ENCODE data around the gene EEF2K.
A peak's percentile ranks its signal among the peaks of the same experiment; 100 is the strongest.
"Not testable (repeated sequence)": the region's sequence is repeated elsewhere in the genome, so short reads cannot be mapped to it uniquely, and the experiment has no call there.

EEF2K gene

DNA sequence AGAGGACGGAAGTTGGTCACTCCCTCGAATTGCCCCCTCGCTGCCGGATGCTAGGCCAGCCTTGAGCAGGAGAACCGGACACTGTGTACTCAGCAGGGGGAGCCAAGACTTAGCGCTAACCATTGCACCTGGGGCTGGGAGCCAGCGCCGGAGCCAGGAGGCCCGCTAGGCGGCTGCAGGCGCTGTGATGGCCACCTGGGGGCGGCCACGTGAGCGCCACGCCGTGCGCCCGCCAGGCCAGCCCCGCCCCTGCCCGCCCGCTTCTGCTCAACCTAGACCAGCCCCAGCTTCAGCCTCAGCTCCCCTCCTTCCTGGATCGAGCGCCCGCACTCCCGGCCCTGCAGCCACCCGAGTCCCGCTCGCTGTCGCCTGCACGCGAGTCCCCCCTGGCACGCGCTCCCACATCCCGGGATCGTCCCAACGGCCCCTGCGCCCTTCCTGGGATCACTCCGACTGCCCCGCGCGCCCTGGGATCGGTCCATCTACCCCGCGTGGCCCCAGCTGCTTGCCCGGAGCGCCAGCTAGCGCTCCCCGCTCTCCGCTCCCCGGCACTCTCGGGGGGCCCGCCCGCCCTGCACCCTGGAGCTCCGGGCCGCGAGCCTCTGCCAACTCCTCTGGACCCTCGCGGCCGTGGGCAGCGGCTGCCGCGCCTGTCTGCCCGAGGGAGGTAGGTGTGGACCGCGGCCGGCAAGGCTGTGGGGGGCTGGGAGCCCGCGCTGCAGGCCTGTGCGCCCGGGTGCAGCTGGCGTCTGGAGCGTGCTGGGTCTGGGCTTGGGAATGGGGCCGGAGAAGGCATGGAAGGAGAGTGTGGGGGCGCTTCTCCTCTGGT is at the start of gene EEF2K:
EEF2K (plus strand) TSS at position 266 of the 829 bp plus-strand sequence. CDS start 19,452 bp downstream, outside the sequence.
- DNase-seq (ENCODE audit: low read depth in 2 of 2), result peak; percentile 78 to 82

DNA sequence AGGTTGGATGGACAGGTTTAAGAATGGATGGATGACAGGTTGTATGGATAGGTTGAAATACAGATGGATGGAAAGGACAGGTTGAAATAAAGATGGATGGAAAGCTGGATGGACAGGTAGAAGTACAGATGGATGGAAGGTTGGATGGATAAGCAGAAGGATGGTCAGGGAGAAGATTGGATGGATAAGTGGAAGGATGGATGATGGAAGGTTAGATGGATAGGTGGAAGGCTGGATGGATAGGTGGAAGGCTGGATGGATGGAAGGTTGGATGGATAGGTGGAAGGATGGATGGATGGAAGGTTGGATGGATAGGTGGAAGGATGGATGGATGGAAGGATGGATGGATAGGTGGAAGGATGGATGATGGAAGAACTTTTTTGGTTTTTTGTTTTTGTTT is 44.7 kb upstream of the EEF2K start:
- DNase-seq (ENCODE audit: low read depth in 2 of 2), result no peak

DNA sequence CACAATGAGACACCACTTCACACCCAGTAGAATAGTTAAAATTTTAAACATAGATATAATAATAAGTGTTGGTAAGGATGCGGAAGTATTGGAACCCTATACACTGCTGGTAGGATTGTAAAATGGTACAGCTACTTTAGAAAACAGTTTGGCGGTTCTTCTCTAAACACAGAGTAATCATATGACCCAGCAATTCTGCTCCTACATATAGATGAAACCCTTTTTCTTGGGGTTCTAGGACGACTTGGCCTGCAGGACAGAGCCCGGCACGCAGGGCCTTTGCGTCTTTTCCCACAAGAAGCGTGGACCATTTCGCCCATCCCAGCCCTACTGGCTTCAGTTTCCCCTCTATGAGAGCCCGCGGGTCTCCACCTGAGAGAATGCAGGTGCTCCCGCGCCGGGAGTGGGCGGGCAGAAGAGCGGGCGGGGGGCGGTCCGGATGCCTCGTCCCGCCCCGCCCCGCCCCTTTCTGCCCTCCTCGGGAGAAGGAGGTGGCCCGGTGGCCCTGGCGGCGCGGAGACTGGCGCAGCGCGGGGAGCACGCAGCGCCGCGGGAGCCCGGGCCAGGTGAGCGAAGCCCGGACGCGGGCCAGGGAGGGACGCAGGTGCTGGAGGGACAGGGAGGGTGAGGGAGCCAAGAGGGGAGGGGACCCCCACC is 44.0 kb upstream of the EEF2K start, which contains the start of gene SDR42E2:
SDR42E2 (plus strand) TSS at position 508 of the 657 bp plus-strand sequence. CDS start 3,077 bp downstream, outside the sequence.
- no peak for DNase-seq (ENCODE audit: low read depth in 2 of 2)

DNA sequence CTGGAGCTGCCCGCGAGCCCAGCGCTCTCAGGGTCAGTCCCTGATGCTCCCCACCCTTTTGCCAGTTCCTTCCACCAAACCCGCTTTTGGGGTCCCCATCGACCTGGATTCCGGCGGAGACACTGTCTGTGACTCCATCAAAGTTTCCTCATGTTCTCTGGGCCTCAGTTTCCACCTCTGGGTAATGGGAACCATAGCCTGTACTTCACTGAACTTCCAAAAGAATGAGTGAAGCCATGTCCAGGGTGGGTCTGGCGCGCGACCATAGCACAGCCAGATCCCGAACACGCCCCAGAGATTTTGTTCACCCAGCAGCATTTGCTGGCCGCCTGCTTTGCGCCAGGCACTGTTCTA is 43.4 kb upstream of the EEF2K start:
- no peak for DNase-seq (ENCODE audit: low read depth in 2 of 2)

DNA sequence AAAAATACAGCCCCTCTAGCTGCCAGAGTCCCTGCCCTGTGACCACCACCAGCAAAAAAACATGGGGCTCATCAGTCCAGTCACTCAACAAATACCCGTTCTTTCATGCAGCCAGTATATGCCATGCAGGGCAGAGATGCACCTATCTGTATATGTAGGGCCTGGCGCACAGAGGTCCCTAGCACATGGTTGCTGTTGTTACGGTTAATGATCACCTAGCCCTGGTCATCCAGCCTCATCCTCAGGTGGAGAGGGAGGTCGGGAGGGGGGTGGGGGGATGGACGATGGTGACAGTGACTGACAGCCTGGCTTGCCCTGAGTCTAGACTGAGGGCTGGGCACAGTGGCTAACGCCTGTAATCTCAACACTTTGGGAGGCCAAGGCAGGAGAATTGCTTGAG is 42.3 kb upstream of the EEF2K start:
- DNase-seq (ENCODE audit: low read depth in 2 of 2), result no peak

GRCh38 chr16:22164482-22164881 is 41.6 kb upstream of the EEF2K start:
- no peak for DNase-seq (ENCODE audit: low read depth in 2 of 2)

DNA sequence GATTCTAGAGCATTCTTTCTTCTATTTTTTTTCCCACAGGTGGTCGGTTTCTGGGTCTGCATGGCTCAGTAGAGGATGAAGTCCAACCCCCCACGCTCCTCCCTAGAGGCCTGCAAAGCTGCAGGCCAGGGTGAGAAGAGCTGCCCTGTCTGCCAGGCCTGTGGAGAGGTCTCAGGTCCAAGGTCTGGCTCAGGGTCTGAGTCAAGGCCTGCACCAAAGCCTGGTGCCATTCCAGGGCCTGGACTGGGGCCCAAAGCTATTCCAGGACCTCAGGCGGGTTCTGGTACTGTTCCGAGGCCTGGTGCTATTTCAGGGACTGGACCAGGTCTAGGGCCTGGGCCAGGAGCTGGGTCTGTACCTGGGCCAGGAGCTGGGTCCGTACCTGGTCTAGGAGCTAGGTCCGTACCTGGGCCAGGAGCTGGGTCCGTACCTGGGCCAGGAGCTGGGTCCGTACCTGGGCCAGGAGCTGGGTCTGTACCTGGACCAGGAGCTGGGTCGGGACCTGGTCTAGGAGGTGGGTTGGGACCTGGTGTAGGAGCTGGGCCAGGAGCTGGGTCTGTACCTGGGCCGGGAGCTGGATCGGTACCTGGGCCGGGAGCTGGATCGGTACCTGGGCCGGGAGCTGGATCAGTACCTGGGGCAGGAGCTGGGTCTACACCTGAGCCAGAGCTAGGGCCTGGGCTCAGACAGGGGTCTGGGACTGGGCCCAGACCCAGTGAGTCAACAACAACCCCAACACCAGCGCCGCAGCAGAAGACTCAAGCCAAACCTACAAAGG is 40.4 kb upstream of the EEF2K start:
- no peak for DNase-seq (ENCODE audit: low read depth in 2 of 2)

GRCh38 chr16:22171953-22172352 is 34.1 kb upstream of the EEF2K start:
- no peak for DNase-seq (ENCODE audit: low read depth in 2 of 2)

DNA sequence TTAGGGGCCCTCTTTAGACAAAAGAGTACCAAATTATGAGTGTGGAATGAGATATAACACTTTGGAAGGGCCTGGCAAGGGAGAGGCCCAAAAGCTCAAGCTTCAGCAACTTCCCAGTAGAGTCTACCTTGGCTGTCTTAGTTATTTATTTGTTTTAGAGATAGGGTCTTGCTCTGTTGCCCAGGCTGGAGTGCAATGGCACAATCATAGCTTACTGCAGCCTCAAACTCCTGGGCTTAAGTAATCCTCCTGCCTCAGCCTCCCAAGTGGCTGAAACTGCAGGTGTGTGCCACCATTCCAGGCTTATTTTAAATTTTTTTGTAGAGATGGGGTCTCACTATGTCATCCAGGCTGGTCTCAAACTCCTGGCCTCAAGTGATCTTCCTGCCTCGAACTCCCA is 33.4 kb upstream of the EEF2K start:
- not testable (repeated sequence) for DNase-seq (ENCODE audit: low read depth in 2 of 2)

DNA sequence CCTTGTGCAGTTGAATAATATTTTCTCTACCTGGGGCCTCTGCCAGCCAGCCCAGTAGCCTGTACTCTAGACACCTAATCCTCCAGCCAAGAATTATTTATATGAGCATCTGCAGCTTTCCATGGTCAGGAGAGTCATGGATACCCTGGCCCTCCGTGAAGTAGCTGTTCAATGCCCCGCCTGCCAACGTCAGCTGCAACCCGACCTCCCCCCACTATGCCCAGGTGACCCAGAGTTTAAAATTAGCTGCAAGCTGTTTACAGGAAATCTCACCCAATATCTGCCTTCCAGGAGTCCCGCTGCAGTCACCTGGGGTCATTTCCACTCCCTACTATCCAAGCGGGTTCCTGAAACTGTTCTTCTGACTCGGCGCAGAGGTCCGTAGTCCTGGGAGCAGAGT is 31.4 kb upstream of the EEF2K start:
- DNase-seq (ENCODE audit: low read depth in 2 of 2), result no peak

DNA sequence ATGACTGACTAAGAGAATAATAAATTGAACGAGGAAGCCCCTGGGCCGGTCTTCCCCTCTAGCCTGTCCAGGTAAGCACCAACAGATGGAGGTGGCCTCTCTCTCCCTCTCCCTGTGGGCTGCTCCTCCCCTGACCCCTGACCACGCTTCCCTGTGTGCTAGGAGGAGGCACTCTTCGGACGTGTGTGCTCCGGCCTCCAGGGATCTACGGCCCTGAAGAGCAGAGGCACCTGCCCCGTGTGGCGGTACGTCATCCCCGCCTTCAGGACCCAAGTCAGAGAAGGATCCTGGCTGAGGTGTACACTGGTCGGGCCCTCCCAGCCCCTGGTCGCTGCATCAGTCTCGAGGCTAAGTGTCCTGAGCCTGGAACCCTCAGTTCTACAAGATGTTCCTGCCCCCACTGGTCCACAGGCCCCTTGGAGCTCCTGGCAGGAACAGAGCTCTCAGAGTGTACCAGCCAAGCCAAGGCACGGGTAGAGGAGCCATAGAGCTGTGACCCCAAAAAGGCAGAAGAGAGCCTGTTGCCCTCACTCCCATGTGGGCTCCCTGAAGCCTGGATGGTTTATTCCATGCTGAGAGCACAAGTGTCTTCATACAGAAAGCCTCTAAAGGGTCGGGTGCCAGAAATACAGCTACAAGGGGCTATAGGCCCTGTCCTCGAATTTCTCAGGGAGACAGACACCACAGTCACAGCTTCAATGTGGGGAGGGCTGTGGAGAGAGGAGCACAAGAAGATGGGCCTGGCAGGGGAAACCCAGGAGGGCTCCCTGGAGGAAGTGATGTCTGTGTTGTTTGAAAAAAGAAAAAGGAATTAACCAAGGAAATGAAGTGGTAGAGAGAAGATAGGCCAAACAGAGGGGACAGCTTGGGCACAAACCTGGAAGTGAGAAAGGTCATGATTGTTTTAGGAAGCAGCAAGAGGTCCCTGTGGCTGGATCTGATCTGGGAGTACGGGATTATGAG is 27.8 kb upstream of the EEF2K start:
- no peak for DNase-seq (ENCODE audit: low read depth in 2 of 2)

DNA sequence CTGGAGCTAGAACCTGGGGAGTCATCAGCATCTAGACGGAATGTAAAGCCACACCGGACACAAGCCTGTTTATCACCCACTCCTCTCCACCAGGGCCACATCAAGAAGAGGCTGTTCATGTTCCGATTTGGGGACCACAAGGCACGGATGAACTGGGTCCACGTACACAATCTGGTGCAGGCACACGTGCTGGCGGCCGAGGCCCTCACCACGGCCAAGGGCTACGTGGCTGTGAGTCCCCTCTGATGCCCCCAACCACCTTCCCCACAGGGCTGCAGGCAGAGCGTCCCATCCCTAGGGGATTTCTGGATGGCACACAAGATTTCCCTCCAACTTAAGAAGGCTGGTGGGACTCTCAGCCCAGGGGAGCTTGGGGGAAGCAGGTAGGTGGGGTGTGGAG is 24.7 kb upstream of the EEF2K start:
- no peak for DNase-seq (ENCODE audit: low read depth in 2 of 2)

DNA sequence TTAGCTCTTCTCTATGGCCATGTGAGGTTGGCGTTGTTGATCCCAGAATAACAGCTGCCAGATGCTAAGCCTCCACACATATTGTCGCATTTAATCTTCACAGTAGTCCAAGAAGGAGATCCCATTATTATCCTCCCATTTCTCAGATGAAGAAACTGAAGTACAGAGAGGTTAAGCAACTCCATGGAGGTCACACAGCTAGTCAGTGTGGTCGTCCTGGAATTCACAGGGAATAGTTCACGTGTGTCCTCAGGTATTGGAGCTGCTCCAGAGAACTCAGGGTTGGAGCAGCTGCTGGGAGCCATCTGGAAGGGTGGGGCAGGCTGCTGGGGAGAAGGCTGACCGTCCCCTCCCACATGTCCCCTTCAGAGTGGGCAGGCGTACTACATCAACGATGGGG is 24.2 kb upstream of the EEF2K start:
- DNase-seq (ENCODE audit: low read depth in 2 of 2), result no peak

GRCh38 chr16:22183335-22183734 is 22.7 kb upstream of the EEF2K start:
- no peak for DNase-seq (ENCODE audit: low read depth in 2 of 2)

GRCh38 chr16:22183901-22184614 is 22.0 kb upstream of the EEF2K start:
- no peak for DNase-seq (ENCODE audit: low read depth in 2 of 2)

GRCh38 chr16:22184615-22184968 is 21.5 kb upstream of the EEF2K start:
- no peak for DNase-seq (ENCODE audit: low read depth in 2 of 2)

DNA sequence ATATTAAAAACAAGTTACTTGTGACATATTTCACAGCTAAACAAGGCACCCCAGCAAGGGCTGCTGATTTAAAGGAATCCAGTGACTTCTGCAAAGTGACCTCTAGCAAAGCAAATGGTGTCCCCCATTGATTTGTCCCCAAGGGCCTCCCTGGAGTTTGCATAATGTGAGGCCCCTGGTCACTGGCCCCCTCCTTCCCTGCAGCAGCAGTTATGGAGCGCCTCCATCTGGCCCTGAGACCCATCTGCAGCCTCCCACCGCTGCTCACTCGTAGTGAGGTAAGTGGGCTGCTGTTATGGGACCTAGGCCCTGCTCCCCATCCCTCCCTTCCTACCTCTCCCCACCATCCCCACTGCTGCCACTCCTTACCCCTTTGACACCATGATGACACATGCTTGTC is 19.6 kb upstream of the EEF2K start:
- no peak for DNase-seq (ENCODE audit: low read depth in 2 of 2)

DNA sequence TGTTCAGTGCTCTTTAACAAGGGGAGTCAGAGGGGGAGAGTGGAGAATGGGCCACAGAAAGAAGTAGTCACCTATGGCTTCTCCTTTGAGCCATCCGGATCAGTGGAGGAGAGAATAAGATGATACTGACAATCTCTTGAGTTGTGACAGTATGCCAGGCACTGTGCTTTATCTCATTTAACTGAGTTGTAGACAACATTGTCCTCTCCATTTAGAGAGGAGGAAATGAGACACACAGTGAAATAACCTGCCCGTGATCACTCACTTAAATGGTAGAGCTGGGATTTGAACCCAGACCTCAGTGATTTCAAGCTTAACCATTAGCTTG is 17.8 kb upstream of the EEF2K start:
- no peak for DNase-seq (ENCODE audit: low read depth in 2 of 2)

DNA sequence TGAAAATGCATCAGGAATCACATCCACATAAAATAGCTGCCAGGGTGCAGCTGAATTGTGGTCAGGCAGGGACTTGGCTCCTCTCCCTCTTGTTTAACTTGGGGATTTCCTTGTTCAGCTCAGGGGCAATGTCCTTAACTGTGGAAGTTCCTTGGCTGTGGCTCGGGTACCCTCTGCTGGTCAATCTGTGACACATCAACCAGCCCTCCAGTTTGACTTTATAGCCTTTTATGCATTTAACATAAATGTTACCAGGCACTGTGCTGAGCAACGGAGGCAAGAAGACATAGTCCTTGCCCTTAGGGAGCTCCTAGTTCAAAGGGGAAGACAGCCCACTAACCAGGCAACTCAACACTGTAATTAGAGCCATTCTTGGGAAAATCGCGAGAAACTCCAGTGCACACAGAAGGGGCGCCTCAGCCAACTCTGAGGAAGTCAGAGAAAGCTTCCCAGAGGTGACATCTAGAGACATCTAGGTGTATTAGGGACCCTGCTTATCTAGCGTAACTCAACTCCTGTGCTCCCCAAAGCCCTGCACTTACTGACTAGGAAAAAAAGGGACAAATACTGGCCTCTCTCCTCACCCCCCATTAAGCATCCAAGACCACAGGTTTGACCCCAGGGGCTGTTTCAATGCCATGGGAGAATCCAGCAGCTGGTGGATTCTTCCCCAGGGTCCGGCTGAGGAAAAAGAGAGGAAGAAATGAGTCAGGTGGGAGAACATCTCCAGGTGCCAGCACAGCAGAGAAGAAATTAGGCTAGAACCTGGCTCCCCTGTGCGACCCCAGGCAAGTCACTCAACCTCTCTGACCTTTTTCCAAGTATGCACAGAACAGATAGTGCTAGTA is 17.3 kb upstream of the EEF2K start:
- peak; percentile 60 to 67 for DNase-seq (ENCODE audit: low read depth in 2 of 2)

DNA sequence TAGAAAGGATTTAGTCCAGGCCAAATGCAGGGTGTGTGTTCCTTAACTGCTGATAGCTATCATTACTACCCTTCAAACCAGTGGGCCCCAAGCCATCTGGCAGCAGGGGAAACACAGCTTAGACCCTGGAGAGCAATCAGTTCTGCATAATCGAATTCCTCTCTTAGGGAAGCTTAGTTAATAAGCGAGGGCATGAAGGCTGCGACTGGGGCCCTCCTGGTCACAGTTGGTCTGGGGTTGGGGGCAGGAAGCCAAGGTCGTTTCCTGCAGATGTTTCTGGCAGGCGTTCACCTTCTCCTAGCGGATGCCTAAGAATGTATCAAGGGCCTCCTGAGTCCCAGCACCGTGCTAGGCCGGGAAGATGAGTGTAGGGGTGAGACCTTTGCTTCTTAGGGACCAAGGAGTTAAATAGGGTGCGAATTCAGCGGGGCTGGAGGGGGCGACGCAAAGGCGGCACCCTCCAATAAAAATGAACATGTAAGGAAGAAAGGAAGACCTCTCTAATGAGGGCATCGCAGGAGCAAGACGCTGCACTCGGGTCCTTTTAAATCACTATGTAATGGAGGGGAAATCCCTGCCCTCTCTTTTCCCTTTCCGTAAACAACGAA is 16.5 kb upstream of the EEF2K start:
- no peak for DNase-seq (ENCODE audit: low read depth in 2 of 2)

All from fibroblast of skin of left quadriceps (primary cell).